Keratinocyte (primary cell): ENCODE data around the gene LAIR2.

Source experiments
- CTCF ChIP-seq, 3 experiments: IDR thresholded peaks in 1 of 3; conservative IDR thresholded peaks in 1 of 3; optimal IDR thresholded peaks in 1 of 3; 2 replicates in 2 of 3; 3 replicates in 1 of 3; pipeline versions ENCODE3 to v1.5.1; 2011; ENCODE audit warnings: low read length in 3 of 3, mild to moderate bottlenecking in 3 of 3, moderate library complexity in 2 of 3, control low read depth in 1 of 3, inconsistent platforms in 1 of 3; ENCODE audit not compliant: insufficient read depth in 2 of 3; ENCODE audit errors: extremely low read depth in 1 of 3
- EZH2 ChIP-seq: IDR thresholded peaks from one replicate; pipeline ENCODE4 v1.6.1; 2012; ENCODE audit warnings: inconsistent platforms, mild to moderate bottlenecking, low read length, moderate library complexity

DNA sequence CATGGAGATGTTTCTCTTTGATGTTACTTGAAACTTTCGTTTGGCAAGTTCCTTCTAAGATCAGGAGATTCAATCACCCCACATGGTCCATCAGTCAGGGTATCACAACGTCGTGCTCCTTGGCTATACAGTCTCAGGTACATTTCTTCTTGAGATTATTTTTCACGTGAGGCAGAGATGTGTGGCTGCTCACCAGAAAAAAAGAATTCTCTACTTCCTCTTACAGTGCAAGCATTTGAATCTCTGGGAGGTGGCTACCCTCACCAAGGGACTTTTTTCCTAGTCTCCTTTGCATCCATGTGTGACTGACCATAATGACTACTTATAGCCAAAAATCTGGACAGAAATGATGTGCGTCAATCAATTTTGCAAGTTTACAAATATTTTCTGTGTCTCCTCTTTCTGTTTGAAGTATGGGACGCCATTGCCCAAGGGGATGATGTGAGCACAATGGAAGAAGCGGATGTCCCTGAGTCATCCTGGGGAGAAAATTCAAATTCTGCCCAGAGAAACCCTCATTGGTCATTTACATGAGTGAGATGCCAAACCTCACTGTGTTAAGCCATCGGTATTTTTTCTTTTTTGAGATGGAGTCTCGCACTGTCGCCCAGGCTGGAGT is 8.6 kb upstream of the LAIR2 start:
- no peak for TF ChIP-seq CTCF (optimal IDR thresholded peaks at IDR 0.05 in 1 of 3, IDR thresholded peaks at IDR 0.05 in 1 of 3, conservative IDR thresholded peaks at IDR 0.05 in 1 of 3; ENCODE audit: extremely low read depth in 1 of 3, insufficient read depth in 2 of 3, low read length in 3 of 3)
- TF ChIP-seq EZH2 = no peak
